CD14-positive monocyte (primary cell): ENCODE results near the gene LLGL2. TPM values are rescaled to one million over a fixed set of nuclear protein-coding genes. Genes with fewer than 3 reads are reported as not detected.
A peak's percentile ranks its signal among the peaks of the same experiment; 100 is the strongest.

Source experiments
- DNase-seq, 3 donors: peaks; one replicate each; pipeline ENCODE4 v3.0.0-alpha.2; 2011 to 2022
- H2AFZ ChIP-seq: 2 replicates; pipeline ENCODE4 v1.6.0; 2012; ENCODE audit warnings: mild to moderate bottlenecking, low read depth, low read length, inconsistent platforms; ENCODE audit not compliant: insufficient read depth, poor library complexity, severe bottlenecking
- H3K27ac ChIP-seq, 2 donors: 1 replicate in 1 of 2; 2 replicates in 1 of 2; pipeline ENCODE4 v1.5.1; 2012 to 2013; ENCODE audit warnings: low read length in 2 of 2, control low read depth in 1 of 2, inconsistent platforms in 1 of 2, low read depth in 1 of 2, mild to moderate bottlenecking in 1 of 2
- H3K27me3 ChIP-seq, 2 donors: one replicate each; pipeline versions ENCODE4 v1.6.0 to v1.6.1; 2011 to 2013; ENCODE audit warnings: low read length in 2 of 2; ENCODE audit not compliant: control insufficient read depth in 2 of 2, insufficient read depth in 2 of 2
- H3K36me3 ChIP-seq, 2 donors: replicated peaks in 1 of 2; 1 replicate in 1 of 2; 2 replicates in 1 of 2; pipeline versions ENCODE4 v1.5.1 to v1.6.1; 2012 to 2013; ENCODE audit warnings: low read length in 2 of 2, control low read depth in 1 of 2, inconsistent platforms in 1 of 2, mild to moderate bottlenecking in 1 of 2; ENCODE audit not compliant: insufficient read depth in 2 of 2, control insufficient read depth in 1 of 2
- H3K4me1 ChIP-seq, 2 donors: 1 replicate in 1 of 2; 2 replicates in 1 of 2; pipeline versions ENCODE4 v1.5.1 to v1.6.1; 2012 to 2013; ENCODE audit warnings: low read length in 2 of 2, control low read depth in 1 of 2, inconsistent platforms in 1 of 2, mild to moderate bottlenecking in 1 of 2, moderate library complexity in 1 of 2; ENCODE audit not compliant: insufficient read depth in 2 of 2, control insufficient read depth in 1 of 2
- H3K4me2 ChIP-seq: replicated peaks from 2 replicates; pipeline ENCODE3; 2012; ENCODE audit warnings: low read length, moderate library complexity, mild to moderate bottlenecking; ENCODE audit not compliant: poor library complexity, severe bottlenecking; ENCODE audit errors: extremely low read depth
- H3K4me3 ChIP-seq, 3 experiments: fragments of 200-600 bp in 1 of 3; sonication (generic) in 1 of 3; replicated peaks in 1 of 3; 1 replicate in 2 of 3; 2 replicates in 1 of 3; pipeline ENCODE4 v1.5.1; 2011 to 2013; ENCODE audit warnings: low read length in 3 of 3, mild to moderate bottlenecking in 3 of 3, control low read depth in 2 of 3, low read depth in 2 of 3, inconsistent platforms in 1 of 3, moderate library complexity in 1 of 3
- H3K79me2 ChIP-seq: 2 replicates; pipeline ENCODE4 v1.6.0; 2012; ENCODE audit warnings: mild to moderate bottlenecking, control low read depth, inconsistent platforms, low read length, moderate library complexity; ENCODE audit not compliant: insufficient read depth
- H3K9ac ChIP-seq: 2 replicates; pipeline ENCODE4 v1.6.0; 2017; ENCODE audit warnings: low read length, mild to moderate bottlenecking; ENCODE audit not compliant: insufficient read depth, poor library complexity, severe bottlenecking
- H3K9me3 ChIP-seq, 2 donors: replicated peaks in 1 of 2; 1 replicate in 1 of 2; 2 replicates in 1 of 2; pipeline versions ENCODE4 v1.5.1 to v1.6.1; 2012 to 2013; ENCODE audit warnings: low read length in 2 of 2, control low read depth in 1 of 2; ENCODE audit not compliant: control insufficient read depth in 1 of 2, insufficient read depth in 1 of 2
- H4K20me1 ChIP-seq: 2 replicates; pipeline ENCODE4 v1.6.0; 2012; ENCODE audit warnings: mild to moderate bottlenecking, low read length, control low read depth, moderate library complexity; ENCODE audit not compliant: insufficient read depth
- H3K27ac Mint-ChIP-seq, 7 donors: one replicate each; pipeline ENCODE4 v1.8.0; 2020; ENCODE audit warnings: mild to moderate bottlenecking in 7 of 7, mixed read lengths in 7 of 7, moderate library complexity in 6 of 7, inconsistent platforms in 2 of 7
- H3K27me3 Mint-ChIP-seq, 3 donors: one replicate each; pipeline ENCODE4 v1.8.0; 2021 to 2022; ENCODE audit warnings: low read depth in 3 of 3, mild to moderate bottlenecking in 3 of 3, mixed read lengths in 3 of 3, moderate library complexity in 3 of 3, inconsistent platforms in 1 of 3
- H3K36me3 Mint-ChIP-seq, 2 donors: one replicate each; pipeline ENCODE4 v1.8.0; 2020; ENCODE audit warnings: mixed read lengths in 2 of 2, inconsistent platforms in 1 of 2, mild to moderate bottlenecking in 1 of 2
- H3K4me1 Mint-ChIP-seq: one replicate; pipeline ENCODE4 v1.8.0; 2020; ENCODE audit warnings: mild to moderate bottlenecking, mixed read lengths
- H3K4me3 Mint-ChIP-seq, 2 donors: one replicate each; pipeline ENCODE4 v1.8.0; 2020; ENCODE audit warnings: mild to moderate bottlenecking in 2 of 2, mixed read lengths in 2 of 2, moderate library complexity in 1 of 2
- H3K9me3 Mint-ChIP-seq, 7 donors: one replicate each; pipeline ENCODE4 v1.8.0; 2020 to 2022; ENCODE audit warnings: mixed read lengths in 7 of 7, mild to moderate bottlenecking in 6 of 7, moderate library complexity in 6 of 7, inconsistent platforms in 2 of 7
- CTCF ChIP-seq: fragments of 200-600 bp; IDR thresholded peaks from one replicate; pipeline ENCODE4 v1.8.0; 2022; ENCODE audit warnings: antibody characterized with exemption, mild to moderate bottlenecking
- WGBS: methylation state at CpG from one replicate; pipeline ENCODE4 v1.1.5; 2013; ENCODE audit warnings: missing lambda C conversion rate; ENCODE audit not compliant: insufficient coverage; 5-methylcytosine and 5-hydroxymethylcytosine counted together
- intact Hi-C, 2 donors: fragments of 100-400 bp; cut with micrococcal nuclease; formaldehyde crosslinking; loops; one replicate each; pipeline versions ENCODE4 v1.15.0 to v1.15.1; 2023
- polyA plus RNA-seq, 3 donors: library from polyadenylated mRNA; depleted of rRNA in 1 of 3; unstranded in 2 of 3; stranded (reverse) in 1 of 3; fragments of 300-500 nt in 2 of 3; fragments of >200 nt in 1 of 3; fragmentation: Illumina TruSeq in 2 of 3; gene quantifications; 1 replicate in 2 of 3; 2 replicates in 1 of 3; pipeline ENCODE4 v1.2.3, GENCODE V29; 2012 to 2021

Gene LLGL2
- polyA plus RNA-seq, 3 donors, result 4.8 to 7.5 (median 5.5) TPM

GRCh38 chr17:75521290-75521689 is 4.2 kb upstream of the LLGL2 start:
- no peak overlapping the region for H2AFZ ChIP-seq
- H3K9ac ChIP-seq, result no peak overlapping the region
- no peaks in the 10 kb centered on the region for H3K36me3 ChIP-seq
- no peak overlapping the region for H3K4me3 Mint-ChIP-seq
- H4K20me1 ChIP-seq, result no peaks in the 10 kb centered on the region
- no peak for TF ChIP-seq CTCF
- H3K27ac Mint-ChIP-seq, result no peak overlapping the region
- peaks cover 4 to 15% of the 10 kb centered on the region in 2 donors for H3K27me3 ChIP-seq
- no peaks in the 10 kb centered on the region for H3K79me2 ChIP-seq
- peaks cover 26% of the 10 kb centered on the region for H3K4me1 Mint-ChIP-seq
- no peak overlapping the region for H3K27ac ChIP-seq
- no peak for DNase-seq
- H3K4me1 ChIP-seq, result peaks cover 22 to 39% of the 10 kb centered on the region in 2 donors
- peaks cover 0 to 2% (median 0%) of the 10 kb centered on the region in 7 donors for H3K9me3 Mint-ChIP-seq
- H3K36me3 Mint-ChIP-seq, result peaks cover 17 to 25% of the 10 kb centered on the region in 2 donors
- no peak overlapping the region for H3K4me2 ChIP-seq
- intact Hi-C loops, result no loop called here
- H3K27me3 Mint-ChIP-seq, result peaks cover 11 to 29% (median 15%) of the 10 kb centered on the region in 3 donors
- H3K9me3 ChIP-seq, result no peaks in the 10 kb centered on the region
- H3K4me3 ChIP-seq, result no peak overlapping the region
- WGBS, result 97% methylated on average over 5 of the region's 8 CpGs

GRCh38 chr17:75521951-75522727 is 3.4 kb upstream of the LLGL2 start:
- Histone ChIP-seq H3K79me2 (no peaks in the 10 kb centered on the region), H3K27me3 (peaks cover 8 to 21% of the 10 kb centered on the region in 2 donors), H3K4me3 (no peak overlapping the region), H2AFZ (no peak overlapping the region), H3K4me1 (peaks cover 23 to 37% of the 10 kb centered on the region in 2 donors), H3K9ac (no peak overlapping the region), H3K27ac (no peak overlapping the region), H3K9me3 (no peaks in the 10 kb centered on the region), H3K36me3 (no peaks in the 10 kb centered on the region), H3K4me2 (no peak overlapping the region), H4K20me1 (no peaks in the 10 kb centered on the region)
- no peak for TF ChIP-seq CTCF
- Mint-ChIP-seq H3K36me3 (peaks cover 19 to 26% of the 10 kb centered on the region in 2 donors), H3K4me3 (no peak overlapping the region), H3K9me3 (peaks cover 0 to 6% (median 0%) of the 10 kb centered on the region in 7 donors), H3K27ac (peak overlapping the region in 1 of 7 donors; percentile 76), H3K27me3 (peaks cover 20 to 32% (median 23%) of the 10 kb centered on the region in 3 donors), H3K4me1 (peaks cover 31% of the 10 kb centered on the region)
- intact Hi-C loops, result no loop called here
- WGBS, result 95% methylated on average over 25 of the region's 33 CpGs
- DNase-seq, result no peak
